ENCODE measurements around the gene SLC41A1. TPM values are rescaled to one million over a fixed set of nuclear protein-coding genes. Genes with fewer than 3 reads are reported as not detected.
A peak's percentile ranks its signal among the peaks of the same experiment; 100 is the strongest.

SLC41A1 gene
- total and polyA plus RNA-seq, 12 donors, result 97.0 to 566 (median 303) TPM

DNA sequence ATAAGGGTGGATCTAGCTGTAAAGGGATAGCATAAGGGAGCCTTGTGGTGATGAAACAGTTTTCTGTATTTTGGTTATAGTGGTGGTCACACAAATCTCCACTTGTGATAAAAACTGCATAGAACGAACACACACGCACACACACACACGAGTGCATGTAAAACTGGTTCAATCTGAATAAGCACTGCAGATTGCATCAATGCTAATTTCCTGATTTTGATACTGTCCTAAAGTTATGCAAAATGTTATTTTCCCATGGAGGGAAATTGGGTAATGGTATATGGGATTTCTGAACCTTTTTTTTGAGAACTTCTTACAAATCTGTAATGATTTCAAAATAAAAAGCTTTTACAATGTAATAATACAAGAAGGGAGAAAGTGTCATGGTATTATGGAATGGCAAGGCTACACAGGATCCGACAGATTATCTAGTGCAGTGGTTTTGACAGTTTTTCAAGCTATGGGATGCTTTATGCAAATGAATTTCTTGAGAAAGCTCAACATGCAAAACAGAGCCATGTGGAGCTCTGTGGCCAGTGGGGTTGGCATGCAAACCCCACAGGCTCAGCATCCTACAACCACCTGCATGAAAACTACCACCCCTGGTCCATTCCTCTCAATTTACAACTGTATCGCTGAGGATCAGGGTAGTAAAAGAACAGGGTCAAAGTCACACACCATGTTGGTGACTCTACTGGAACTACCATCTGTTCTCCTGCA, 18.8 kb downstream of the SLC41A1 start:
- no peak for ATAC-seq
- DNase-seq, result no peak
- no peaks in the 10 kb centered on the region for H3K9me3 ChIP-seq
- H3K27ac ChIP-seq, result no peak overlapping the region
- peaks cover 5 to 100% (median 67%) of the 10 kb centered on the region in 9 donors for H3K36me3 ChIP-seq
- no peaks in the 10 kb centered on the region for H3K27me3 ChIP-seq
- intact Hi-C loops (cut with DNase I), result loop anchor here in 8 of 10 donors (5.0 to 10.0 kb wide), 5 partner anchors 113 to 313 kb away; no protein-coding TSS in a partner anchor
- H3K4me1 ChIP-seq, result peaks cover 0 to 42% (median 6%) of the 10 kb centered on the region in 9 donors
- TF ChIP-seq, protein P1, sequence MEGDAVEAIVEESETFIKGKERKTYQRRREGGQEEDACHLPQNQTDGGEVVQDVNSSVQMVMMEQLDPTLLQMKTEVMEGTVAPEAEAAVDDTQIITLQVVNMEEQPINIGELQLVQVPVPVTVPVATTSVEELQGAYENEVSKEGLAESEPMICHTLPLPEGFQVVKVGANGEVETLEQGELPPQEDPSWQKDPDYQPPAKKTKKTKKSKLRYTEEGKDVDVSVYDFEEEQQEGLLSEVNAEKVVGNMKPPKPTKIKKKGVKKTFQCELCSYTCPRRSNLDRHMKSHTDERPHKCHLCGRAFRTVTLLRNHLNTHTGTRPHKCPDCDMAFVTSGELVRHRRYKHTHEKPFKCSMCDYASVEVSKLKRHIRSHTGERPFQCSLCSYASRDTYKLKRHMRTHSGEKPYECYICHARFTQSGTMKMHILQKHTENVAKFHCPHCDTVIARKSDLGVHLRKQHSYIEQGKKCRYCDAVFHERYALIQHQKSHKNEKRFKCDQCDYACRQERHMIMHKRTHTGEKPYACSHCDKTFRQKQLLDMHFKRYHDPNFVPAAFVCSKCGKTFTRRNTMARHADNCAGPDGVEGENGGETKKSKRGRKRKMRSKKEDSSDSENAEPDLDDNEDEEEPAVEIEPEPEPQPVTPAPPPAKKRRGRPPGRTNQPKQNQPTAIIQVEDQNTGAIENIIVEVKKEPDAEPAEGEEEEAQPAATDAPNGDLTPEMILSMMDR (IDR thresholded peaks at IDR 0.05), result no peak
- WGBS, 2 donors, result 60 to 67% methylated on average over 5 of the region's 5 CpGs
- H3K4me3 ChIP-seq, result no peak overlapping the region

DNA sequence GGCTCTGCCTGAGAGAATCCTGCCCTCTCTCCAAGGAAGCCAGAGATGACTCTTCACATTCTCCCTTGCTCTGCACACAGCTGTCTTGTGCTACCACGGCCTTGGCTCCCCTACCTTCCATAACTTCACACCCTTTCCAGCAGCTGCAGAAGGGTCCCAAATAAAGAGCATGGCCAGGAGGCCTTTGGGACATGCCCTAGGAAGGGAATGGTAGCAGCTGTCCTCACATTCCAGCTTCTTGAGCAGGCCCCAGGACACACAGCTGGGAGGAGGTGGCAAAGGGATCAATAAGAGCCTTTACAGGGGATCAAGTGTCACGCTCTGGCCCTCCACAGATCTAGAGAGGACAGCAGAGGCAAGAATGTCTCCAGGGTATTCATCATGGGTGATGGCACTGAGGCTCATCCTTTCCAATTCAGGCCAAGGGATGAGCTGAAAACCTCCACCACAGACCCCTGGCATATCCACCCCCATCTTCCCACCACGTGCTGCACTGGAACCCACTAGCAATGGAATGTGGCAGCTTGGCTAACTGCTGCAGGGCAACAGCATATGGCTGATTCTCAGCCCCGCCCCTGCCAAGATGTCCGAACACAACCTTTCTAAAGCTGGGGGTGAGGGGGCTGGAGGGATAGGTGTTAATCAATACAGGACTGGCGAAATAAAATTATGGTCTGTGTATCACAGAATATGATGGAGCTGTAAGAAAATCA, 19.9 kb downstream of the SLC41A1 start:
- Histone ChIP-seq H3K4me1 (peaks cover 0 to 32% (median 3%) of the 10 kb centered on the region in 9 donors), H3K36me3 (peaks cover 0 to 94% (median 58%) of the 10 kb centered on the region in 9 donors), H3K4me3 (no peak overlapping the region), H3K27me3 (no peaks in the 10 kb centered on the region), H3K27ac (peak overlapping the region in 4 of 10 donors; percentile 2 to 57 (median 14)), H3K9me3 (no peaks in the 10 kb centered on the region)
- TF ChIP-seq, protein P1 (IDR thresholded peaks at IDR 0.05), result no peak
- WGBS, 2 donors, result 64 to 68% methylated on average over 6 of the region's 6 CpGs
- intact Hi-C loops (cut with DNase I), result loop anchor here in 9 of 10 donors (2.0 to 10.0 kb wide), 7 partner anchors 114 to 314 kb away; no protein-coding TSS in a partner anchor
- ATAC-seq (no peak), DNase-seq (no peak)

DNA sequence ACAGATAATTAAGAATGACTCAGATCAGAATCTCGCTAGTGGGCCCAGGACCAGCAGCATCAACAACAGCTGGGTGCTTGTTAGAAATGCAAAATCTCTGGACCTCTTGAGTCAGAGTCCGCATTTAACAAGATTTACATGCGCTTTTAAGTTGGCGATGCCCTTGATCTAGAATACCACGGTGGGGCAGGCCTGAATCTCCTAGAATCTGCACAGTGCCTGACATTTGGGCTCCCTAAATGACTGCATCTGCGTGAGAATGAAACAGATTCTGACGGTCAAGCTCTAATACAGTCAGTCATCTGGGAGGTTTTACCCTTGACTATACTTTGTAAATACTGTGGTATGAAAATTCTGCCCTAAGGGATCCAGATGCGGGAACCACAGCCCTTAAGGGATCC, 20.5 kb downstream of the SLC41A1 start:
- H3K9me3 ChIP-seq, result no peaks in the 10 kb centered on the region
- peak overlapping the region in 4 of 10 donors; percentile 2 to 57 (median 12) for H3K27ac ChIP-seq
- peaks cover 0 to 31% (median 2%) of the 10 kb centered on the region in 9 donors for H3K4me1 ChIP-seq
- TF ChIP-seq, protein P1 (IDR thresholded peaks at IDR 0.05), result no peak
- DNase-seq, result no peak
- peaks cover 0 to 87% (median 52%) of the 10 kb centered on the region in 9 donors for H3K36me3 ChIP-seq
- intact Hi-C loops (cut with DNase I), result loop anchor here in 9 of 10 donors (2.0 to 10.0 kb wide), 7 partner anchors 115 to 315 kb away; no protein-coding TSS in a partner anchor
- no peak overlapping the region for H3K4me3 ChIP-seq
- ATAC-seq, result no peak
- no peaks in the 10 kb centered on the region for H3K27me3 ChIP-seq
- 64 to 80% methylated on average over 8 of the region's 8 CpGs for WGBS, 2 donors

DNA sequence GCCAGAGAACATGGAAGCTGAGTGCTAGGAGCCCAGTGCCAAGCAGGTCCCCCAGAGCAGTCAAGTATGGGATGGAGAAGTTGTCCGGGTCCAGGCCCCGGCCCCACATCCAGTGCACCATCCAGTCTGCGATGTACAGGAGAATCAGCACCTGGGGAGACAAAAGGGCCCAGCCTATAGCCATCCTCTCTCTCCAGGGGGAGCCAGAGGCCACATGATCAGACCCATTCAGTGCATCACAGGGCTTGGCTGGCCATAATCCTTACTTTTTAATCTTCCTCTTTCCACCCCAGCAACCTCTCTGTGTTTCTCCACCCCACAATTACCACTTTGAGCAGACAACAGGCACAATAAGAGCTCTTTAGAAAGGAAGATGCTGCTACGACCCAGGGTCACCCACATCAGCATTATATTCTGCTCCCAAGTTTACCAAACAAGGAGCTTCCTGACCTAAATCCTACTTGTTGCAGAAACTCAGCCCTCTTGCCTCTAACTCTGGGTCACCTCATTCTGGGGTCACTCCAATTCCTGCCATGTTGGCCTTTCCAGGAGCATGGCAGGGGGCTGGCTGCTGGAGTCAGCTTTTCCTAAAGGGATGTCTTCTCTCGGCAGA, 21.3 kb downstream of the SLC41A1 start:
- DNase-seq (peak; percentile 38 to 67), ATAC-seq (peak; percentile 62 to 83 (median 76))
- no peaks in the 10 kb centered on the region for H3K9me3 ChIP-seq
- H3K4me1 ChIP-seq, result peaks cover 0 to 32% (median 5%) of the 10 kb centered on the region in 9 donors
- TF ChIP-seq, protein P1 (IDR thresholded peaks at IDR 0.05), result peak; percentile 31 to 82 (median 79)
- H3K4me3 ChIP-seq, result no peak overlapping the region
- intact Hi-C loops (cut with DNase I), result loop anchor here in 9 of 10 donors (1.0 to 10.0 kb wide), 8 partner anchors 116 to 316 kb away; no protein-coding TSS in a partner anchor
- WGBS, 2 donors, result 57 to 58% methylated on average over 5 of the region's 5 CpGs
- H3K36me3 ChIP-seq, result peaks cover 0 to 79% (median 44%) of the 10 kb centered on the region in 9 donors
- no peaks in the 10 kb centered on the region for H3K27me3 ChIP-seq
- H3K27ac ChIP-seq, result peak overlapping the region in 2 of 10 donors; percentile 15 to 28
